ENCODE measurements around the gene GRIN2C.

GRCh38 chr17:74864866-74865395 lies 5.2 kb upstream of the GRIN2C start:
- TF ChIP-seq GATA2 (IDR thresholded peaks at IDR 0.05; ENCODE audit: low read depth, low read length) (no peak), GATA3 (IDR thresholded peaks at IDR 0.05; ENCODE audit: low read depth, low read length) (no peak)
